SK-N-MC (cell line): ENCODE measurements around the gene KRTAP4-9.

Source experiments
- EZH2 ChIP-seq: fragments of 200-600 bp; sonication (generic); IDR thresholded peaks from one replicate; pipeline ENCODE4 v1.6.1; 2017; ENCODE audit warnings: antibody characterized with exemption
- FOXP2 ChIP-seq: optimal IDR thresholded peaks from 2 replicates; pipeline ENCODE3; 2011; ENCODE audit warnings: mild to moderate bottlenecking, moderate library complexity; ENCODE audit not compliant: insufficient read depth; ENCODE audit errors: extremely low read length, control extremely low read depth

GRCh38 chr17:41145261-41145660, 40.1 kb downstream of the KRTAP4-9 start:
- TF ChIP-seq EZH2 (no peak), FOXP2 (no peak)
